ENCODE data around the gene IQCF5. TPM values are rescaled to one million over a fixed set of nuclear protein-coding genes. Genes with fewer than 3 reads are reported as not detected.
"Not testable (repeated sequence)": the region's sequence is repeated elsewhere in the genome, so short reads cannot be mapped to it uniquely, and the experiment has no call there.

Gene IQCF5
- total RNA-seq, 1 donor from 2014 or later, result not detected

DNA sequence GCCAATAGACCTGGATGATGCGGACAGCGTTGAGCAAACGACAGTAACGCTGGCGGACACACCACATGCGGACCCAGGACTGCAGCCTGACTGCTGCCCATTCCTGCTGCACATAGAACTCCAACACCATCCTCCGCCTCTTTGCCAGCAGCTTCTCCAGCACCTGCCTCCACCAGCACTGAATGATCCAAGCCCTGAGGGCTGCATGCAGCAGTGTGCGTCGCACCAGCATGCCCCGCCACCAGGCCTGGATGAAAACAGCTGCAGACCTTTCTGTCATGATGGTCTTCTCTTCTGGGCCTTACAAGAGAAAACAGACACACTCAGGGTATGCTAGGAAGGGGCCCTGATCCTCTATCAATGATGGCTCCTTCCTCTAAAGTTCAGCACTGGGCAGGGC, 1.5 kb downstream of the IQCF5 start:
- intact Hi-C loops (cut with DNase I), result no loop called here
- no peak for ATAC-seq

DNA sequence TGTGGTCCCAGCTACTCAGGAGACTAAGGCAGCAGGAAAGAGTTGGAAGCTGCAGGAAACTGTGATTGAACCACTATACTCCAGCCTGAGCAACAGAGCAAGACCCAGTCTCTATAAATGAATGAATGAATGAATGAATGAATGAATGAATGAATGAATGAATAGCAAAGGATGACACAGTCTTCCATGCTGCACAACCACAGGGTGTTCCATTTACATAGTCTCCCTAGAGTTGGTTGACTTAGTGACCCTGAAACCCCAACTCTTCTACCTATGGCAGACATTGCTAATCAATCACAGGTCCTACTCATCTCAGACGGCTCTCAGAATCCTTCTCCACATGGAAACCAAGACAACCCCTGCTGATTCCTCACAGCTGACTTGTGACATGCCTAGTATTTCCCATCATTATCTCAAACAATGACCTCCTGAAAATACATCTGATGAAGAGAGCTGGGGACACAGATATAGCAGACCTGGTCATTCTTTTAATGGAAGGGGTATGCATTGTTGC, 2.1 kb downstream of the IQCF5 start:
- DNase-seq (ENCODE audit: missing footprints) (no peak), ATAC-seq (no peak)
- intact Hi-C loops (cut with DNase I), result no loop called here

More for the DNA sequence above, 1.5 kb downstream of the IQCF5 start:
- DNase-seq (ENCODE audit: missing footprints), result no peak

DNA sequence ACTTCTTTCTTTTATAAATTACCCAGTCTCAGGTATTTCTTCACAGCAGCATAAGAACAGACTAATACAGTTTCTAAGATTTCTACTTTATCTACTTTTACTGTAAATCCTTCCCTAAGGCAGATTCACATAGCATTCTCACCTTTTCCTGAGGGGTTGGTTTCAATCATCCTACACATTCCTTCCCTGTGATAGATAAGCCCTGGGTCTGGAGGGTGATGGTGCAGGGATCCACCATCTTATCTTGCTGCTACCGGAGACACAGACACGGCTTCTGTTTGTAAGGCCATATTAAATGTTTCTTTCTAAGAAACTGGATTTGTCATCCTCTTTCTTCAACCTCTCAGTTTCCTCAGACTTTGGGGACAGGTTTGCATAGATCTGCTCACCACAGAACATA, 6.1 kb downstream of the IQCF5 start:
- ATAC-seq, result no peak
- DNase-seq (ENCODE audit: missing footprints), result no peak
- intact Hi-C loops (cut with DNase I), result no loop called here

DNA sequence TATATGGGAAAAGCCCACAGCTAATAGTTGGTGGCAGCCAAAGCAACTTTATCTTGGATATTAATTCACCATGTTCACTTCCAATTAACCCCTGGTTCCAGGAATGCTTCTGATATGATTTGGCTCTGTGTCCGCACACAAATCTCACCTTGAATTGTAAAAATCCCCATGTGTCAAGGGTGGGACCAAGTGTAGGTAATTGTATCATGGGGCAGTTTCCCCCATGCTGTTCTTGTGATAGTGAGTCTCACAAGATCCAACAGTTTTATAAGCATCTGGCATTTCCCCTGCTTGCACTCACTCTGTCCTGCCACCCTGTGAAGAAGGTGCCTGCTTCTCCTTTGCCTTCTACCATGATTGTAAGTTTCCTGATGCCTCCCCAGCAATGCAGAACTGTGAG, 6.5 kb downstream of the IQCF5 start:
- ATAC-seq; DNase-seq (ENCODE audit: missing footprints); intact Hi-C loops (cut with DNase I): not testable (repeated sequence)

- DNase-seq (ENCODE audit: missing footprints) (no peak), ATAC-seq (no peak)
- intact Hi-C loops (cut with DNase I), result no loop called here
Observed at GRCh38 chr3:51862886-51863285, 12.5 kb downstream of the IQCF5 start.

GRCh38 chr3:51860703-51861665, 14.4 kb downstream of the IQCF5 start, which contains the start of gene IQCF2:
Gene IQCF2 (plus strand): TSS chr3:51861615. CDS start chr3:51861667, 52 bp downstream.
- DNase-seq (ENCODE audit: missing footprints) (no peak), ATAC-seq (no peak)
- intact Hi-C loops (cut with DNase I), result no loop called here

- ATAC-seq; DNase-seq (ENCODE audit: missing footprints); intact Hi-C loops (cut with DNase I): not testable (repeated sequence)
Observed at GRCh38 chr3:51855411-51855810, 20.0 kb downstream of the IQCF5 start.

DNA sequence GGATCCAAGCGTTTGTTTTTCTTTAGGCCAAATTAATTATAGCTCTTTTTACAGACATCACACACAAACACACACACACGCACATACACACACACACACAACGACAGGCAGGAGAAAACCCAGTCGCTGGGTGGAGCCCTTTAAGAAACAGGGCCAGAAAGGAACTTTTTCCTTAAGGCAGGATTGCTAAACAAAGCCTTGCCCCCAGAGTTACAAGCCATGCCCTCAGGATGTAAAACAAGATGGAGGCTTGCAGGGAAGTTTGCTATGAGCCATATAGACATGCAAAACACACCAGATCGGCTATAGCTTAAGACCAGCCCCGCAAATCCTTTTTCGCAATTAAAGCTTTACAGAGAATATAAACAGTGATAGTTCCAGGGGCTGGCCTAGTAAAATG, 30.3 kb downstream of the IQCF5 start:
- ATAC-seq (no peak), DNase-seq (ENCODE audit: missing footprints) (no peak)
- intact Hi-C loops (cut with DNase I), result no loop called here

- DNase-seq (ENCODE audit: missing footprints), result no peak
- no peak for ATAC-seq
- intact Hi-C loops (cut with DNase I), result no loop called here
Observed at GRCh38 chr3:51836606-51837005, 38.8 kb downstream of the IQCF5 start.

DNA sequence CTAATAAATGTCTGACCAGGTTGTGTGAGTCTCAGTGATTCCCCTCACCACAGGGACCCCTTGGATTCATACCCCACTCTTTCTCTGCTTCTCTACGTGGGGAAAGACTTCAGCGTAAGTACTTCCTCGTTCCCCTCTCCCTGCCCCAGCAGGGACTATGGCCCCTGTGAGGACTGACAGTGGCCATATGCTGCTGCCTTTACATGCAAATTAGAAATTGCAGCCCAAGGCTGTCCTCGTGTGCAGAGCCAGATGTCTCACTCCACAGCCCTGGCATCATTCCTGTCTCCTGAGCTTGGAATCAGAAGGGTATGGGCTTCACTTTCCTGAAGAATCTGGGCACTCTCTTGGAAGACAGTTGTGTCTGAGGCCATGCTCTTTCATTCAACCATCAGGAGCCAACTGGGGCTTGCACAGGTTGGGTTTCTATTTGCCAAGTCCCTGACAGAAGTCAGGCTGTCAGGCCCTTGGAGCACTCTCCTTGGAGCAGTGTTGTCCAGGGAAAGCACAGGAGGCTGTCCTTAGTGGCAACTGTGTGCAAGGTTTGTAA, 44.5 kb downstream of the IQCF5 start:
- ATAC-seq (no peak), DNase-seq (ENCODE audit: missing footprints) (no peak)
- intact Hi-C loops (cut with DNase I), result no loop called here

GRCh38 chr3:51830345-51830744, 45.1 kb downstream of the IQCF5 start:
- intact Hi-C loops (cut with DNase I), result no loop called here
- ATAC-seq (no peak), DNase-seq (ENCODE audit: missing footprints) (no peak)

GRCh38 chr3:51828297-51828696, 47.1 kb downstream of the IQCF5 start:
- no peak for DNase-seq (ENCODE audit: missing footprints)
- intact Hi-C loops (cut with DNase I), result no loop called here
- no peak for ATAC-seq

Other genes with a start within 250 kb of the IQCF5 start
- 37.1 TPM for gene TEX264, start 204.3 kb downstream of the IQCF5 start, total RNA-seq
- 0.03 TPM for gene GRM2, start 168.5 kb downstream of the IQCF5 start, total RNA-seq
- not detected for gene IQCF6, start 96.4 kb downstream of the IQCF5 start, total RNA-seq
- not detected for gene IQCF2, start 14.0 kb downstream of the IQCF5 start, total RNA-seq
- gene IQCF1, start 27.8 kb upstream of the IQCF5 start, total RNA-seq, result not detected
- 7.7 TPM for gene RRP9, start 66.3 kb upstream of the IQCF5 start, total RNA-seq
- 17.6 TPM for gene PARP3, start 66.8 kb upstream of the IQCF5 start, total RNA-seq
- 0.22 TPM for gene GPR62, start 79.8 kb upstream of the IQCF5 start, total RNA-seq
- gene PCBP4, start 91.9 kb upstream of the IQCF5 start, total RNA-seq, result 79.8 TPM
- gene ABHD14B, start 98.4 kb upstream of the IQCF5 start, total RNA-seq, result 13.8 TPM
- gene ABHD14A, start 99.5 kb upstream of the IQCF5 start, total RNA-seq, result 31.5 TPM
- gene ACY1, start 107.9 kb upstream of the IQCF5 start, total RNA-seq, result 32.3 TPM
- gene RPL29, start 120.3 kb upstream of the IQCF5 start, total RNA-seq, result 677 TPM
- gene DUSP7, start 181.0 kb upstream of the IQCF5 start, total RNA-seq, result 25.0 TPM